ENCODE results near the gene FOSL1.
A peak's percentile ranks its signal among the peaks of the same experiment; 100 is the strongest.
"Not testable (repeated sequence)": the region's sequence is repeated elsewhere in the genome, so short reads cannot be mapped to it uniquely, and the experiment has no call there.

Gene FOSL1

DNA sequence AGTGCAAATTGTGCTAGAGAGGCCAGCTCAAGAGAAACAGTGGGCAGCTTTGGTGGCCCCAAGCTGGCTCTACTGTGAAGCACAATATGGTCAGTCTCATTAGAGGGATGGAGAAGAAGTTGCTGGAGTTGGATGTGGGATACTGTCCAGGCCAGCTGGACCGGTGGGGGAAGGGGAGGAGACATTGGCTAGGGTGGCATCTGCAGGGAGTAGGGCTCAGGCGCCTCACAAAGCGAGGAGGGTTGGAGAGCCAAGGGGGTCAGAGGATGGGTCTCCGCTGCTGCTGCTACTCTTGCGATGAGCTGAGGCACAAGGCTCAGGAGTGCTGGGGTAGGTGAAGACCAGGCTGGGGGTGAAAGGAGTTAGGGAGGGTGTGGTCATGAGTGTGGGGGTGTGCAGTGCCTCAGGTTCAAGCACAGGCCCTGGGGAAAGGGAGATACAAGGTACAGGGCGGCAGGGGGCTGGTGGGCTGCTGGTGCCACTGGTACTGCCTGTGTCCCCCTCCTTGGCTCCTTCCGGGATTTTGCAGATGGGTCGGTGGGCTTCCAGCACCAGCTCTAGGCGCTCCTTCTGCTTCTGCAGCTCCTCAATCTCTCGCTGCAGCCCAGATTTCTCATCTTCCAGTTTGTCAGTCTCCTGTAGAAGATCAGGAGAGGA is 7.4 kb downstream of the FOSL1 start:
- Histone ChIP-seq H3K27me3 (ENCODE audit: insufficient read depth, low read length, poor library complexity) (no peaks in the 10 kb centered on the region), H4K5ac (ENCODE audit: low read length) (no peak overlapping the region), H3K4ac (ENCODE audit: low read depth, low read length) (no peak overlapping the region), H3K18ac (ENCODE audit: low read length) (no peak overlapping the region), H3K36me3 (ENCODE audit: control insufficient read depth, insufficient read depth, low read length) (no peaks in the 10 kb centered on the region), H3K56ac (ENCODE audit: low read length) (peak overlapping the region; percentile 31), H3K4me3 (ENCODE audit: low read length) (no peak overlapping the region), H3K79me1 (ENCODE audit: low read length) (peaks cover under 1% of the 10 kb centered on the region), H3K9ac (ENCODE audit: low read length) (no peak overlapping the region), H3K4me2 (ENCODE audit: low read length) (no peak overlapping the region), H2BK15ac (replicated peaks; ENCODE audit: low read depth) (no peak overlapping the region), H3K79me2 (ENCODE audit: control insufficient read depth, insufficient read depth, low read length) (no peaks in the 10 kb centered on the region), H3K4me1 (ENCODE audit: control insufficient read depth, low read depth, low read length) (peaks cover 2% of the 10 kb centered on the region), H4K8ac (ENCODE audit: low read depth, low read length) (no peak overlapping the region), H2BK120ac (ENCODE audit: low read depth, low read length) (no peak overlapping the region), H2BK5ac (ENCODE audit: low read length) (no peak overlapping the region), H3K23ac (ENCODE audit: low read length) (no peak overlapping the region), H3K27ac (ENCODE audit: low read depth, low read length) (no peak overlapping the region), H2AK5ac (ENCODE audit: low read length) (no peak overlapping the region)
- no peak for DNase-seq
- WGBS (ENCODE audit: extremely low coverage, insufficient coverage, low lambda C conversion rate), result no CpG with 5 or more reads among the region's 10 CpGs

DNA sequence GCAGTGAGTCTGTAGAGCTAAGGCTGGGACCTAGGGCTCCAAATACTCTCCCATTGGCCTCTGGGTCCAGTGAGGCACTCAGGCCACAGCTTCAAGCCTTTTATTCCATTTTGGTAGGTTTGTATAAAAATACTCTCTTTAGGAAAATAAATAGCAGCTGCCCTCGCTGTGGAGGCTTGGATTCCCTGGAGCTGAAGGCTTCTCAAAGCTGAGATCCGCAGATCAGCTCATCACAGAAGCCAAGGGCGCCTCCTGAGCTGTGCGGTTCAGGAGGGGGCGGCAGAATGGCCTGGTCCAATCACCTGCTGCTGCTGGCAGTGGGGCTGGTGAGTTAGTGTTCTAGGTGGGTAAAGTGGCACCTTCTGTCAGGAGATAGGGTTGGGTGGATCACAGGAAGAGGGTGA is 8.0 kb downstream of the FOSL1 start:
- peak overlapping the region; percentile 75 for H3K9ac ChIP-seq (ENCODE audit: low read length)
- DNase-seq, result not testable (repeated sequence)

DNA sequence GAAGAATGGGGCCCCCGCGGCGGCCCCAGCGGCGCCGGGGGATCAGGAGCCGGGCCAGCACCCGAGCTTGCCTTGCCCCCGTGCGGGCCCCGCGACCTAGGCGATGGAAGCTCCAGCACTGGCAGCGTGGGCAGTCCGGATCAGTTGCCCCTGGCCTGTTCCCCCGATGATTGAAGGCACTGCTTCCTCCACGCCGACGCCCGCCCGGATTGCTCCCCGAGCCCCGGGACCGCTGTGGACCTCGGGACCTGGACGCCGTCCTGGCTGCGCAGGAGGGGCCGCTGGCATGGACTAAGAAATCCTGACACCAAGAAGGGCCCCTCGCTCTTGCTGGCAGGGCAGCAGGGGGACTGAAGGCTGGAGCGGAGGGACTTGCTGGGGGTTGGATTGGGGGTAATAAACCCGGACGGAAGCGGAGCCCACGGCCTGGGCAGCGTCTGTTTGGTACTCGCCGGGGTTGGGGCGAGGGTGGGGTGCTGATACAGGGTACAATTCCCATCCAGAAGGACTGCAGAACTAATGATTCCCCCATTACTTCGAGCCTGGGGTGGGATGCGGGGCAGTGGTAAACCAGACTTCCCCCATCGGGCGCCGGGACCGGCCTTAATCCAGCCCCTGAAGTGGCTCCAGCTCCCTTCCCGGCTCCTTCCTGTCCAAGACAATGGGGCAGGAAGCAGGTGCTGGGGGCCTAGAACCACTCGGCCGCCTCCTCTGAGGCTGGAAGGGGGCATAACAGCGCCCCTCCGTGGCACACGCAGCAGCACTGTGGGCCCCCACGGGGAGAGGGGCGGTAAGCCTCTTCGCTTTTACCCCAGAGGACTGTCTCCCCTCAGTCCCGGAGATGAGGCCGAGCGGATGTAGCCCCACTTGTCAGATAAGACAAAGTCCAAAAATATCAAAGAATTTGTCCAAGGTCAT is 8.7 kb downstream of the FOSL1 start:
- Histone ChIP-seq H3K79me2 (ENCODE audit: control insufficient read depth, insufficient read depth, low read length) (peaks cover 3% of the 10 kb centered on the region), H3K56ac (ENCODE audit: low read length) (peak overlapping the region; percentile 98), H3K4me2 (ENCODE audit: low read length) (peak overlapping the region; percentile 54), H3K9ac (ENCODE audit: low read length) (peak overlapping the region; percentile 75), H3K27me3 (ENCODE audit: insufficient read depth, low read length, poor library complexity) (no peaks in the 10 kb centered on the region), H3K4me3 (ENCODE audit: low read length) (peak overlapping the region; percentile 44), H4K8ac (ENCODE audit: low read depth, low read length) (no peak overlapping the region), H2AK5ac (ENCODE audit: low read length) (no peak overlapping the region), H2BK120ac (ENCODE audit: low read depth, low read length) (no peak overlapping the region), H3K4me1 (ENCODE audit: control insufficient read depth, low read depth, low read length) (peaks cover 6% of the 10 kb centered on the region), H3K4ac (ENCODE audit: low read depth, low read length) (peak overlapping the region; percentile 38), H4K5ac (ENCODE audit: low read length) (no peak overlapping the region), H2BK15ac (replicated peaks; ENCODE audit: low read depth) (no peak overlapping the region), H3K18ac (ENCODE audit: low read length) (peak overlapping the region; percentile 82), H3K79me1 (ENCODE audit: low read length) (peaks cover 8% of the 10 kb centered on the region), H3K27ac (ENCODE audit: low read depth, low read length) (no peak overlapping the region), H2BK5ac (ENCODE audit: low read length) (no peak overlapping the region), H3K36me3 (ENCODE audit: control insufficient read depth, insufficient read depth, low read length) (no peaks in the 10 kb centered on the region), H3K23ac (ENCODE audit: low read length) (peak overlapping the region; percentile 45)
- peak; percentile 73 for DNase-seq
- WGBS (ENCODE audit: extremely low coverage, insufficient coverage, low lambda C conversion rate), result no CpG with 5 or more reads among the region's 57 CpGs

More for the DNA sequence above, 8.0 kb downstream of the FOSL1 start:
- H2AK5ac ChIP-seq (ENCODE audit: low read length); H2BK120ac ChIP-seq (ENCODE audit: low read depth, low read length); H3K79me1 ChIP-seq (ENCODE audit: low read length); H4K8ac ChIP-seq (ENCODE audit: low read depth, low read length); H3K4ac ChIP-seq (ENCODE audit: low read depth, low read length); H3K36me3 ChIP-seq (ENCODE audit: control insufficient read depth, insufficient read depth, low read length); H3K79me2 ChIP-seq (ENCODE audit: control insufficient read depth, insufficient read depth, low read length); H4K5ac ChIP-seq (ENCODE audit: low read length); H2BK15ac ChIP-seq (replicated peaks; ENCODE audit: low read depth); H2BK5ac ChIP-seq (ENCODE audit: low read length); H3K23ac ChIP-seq (ENCODE audit: low read length); H3K4me1 ChIP-seq (ENCODE audit: control insufficient read depth, low read depth, low read length); H3K4me3 ChIP-seq (ENCODE audit: low read length); H3K27ac ChIP-seq (ENCODE audit: low read depth, low read length); H3K18ac ChIP-seq (ENCODE audit: low read length); H3K27me3 ChIP-seq (ENCODE audit: insufficient read depth, low read length, poor library complexity): not testable (repeated sequence)
- WGBS (ENCODE audit: extremely low coverage, insufficient coverage, low lambda C conversion rate), result no CpG with 5 or more reads among the region's 5 CpGs
- H3K56ac ChIP-seq (ENCODE audit: low read length), result peak overlapping the region; percentile 98
- peak overlapping the region; percentile 54 for H3K4me2 ChIP-seq (ENCODE audit: low read length)

DNA sequence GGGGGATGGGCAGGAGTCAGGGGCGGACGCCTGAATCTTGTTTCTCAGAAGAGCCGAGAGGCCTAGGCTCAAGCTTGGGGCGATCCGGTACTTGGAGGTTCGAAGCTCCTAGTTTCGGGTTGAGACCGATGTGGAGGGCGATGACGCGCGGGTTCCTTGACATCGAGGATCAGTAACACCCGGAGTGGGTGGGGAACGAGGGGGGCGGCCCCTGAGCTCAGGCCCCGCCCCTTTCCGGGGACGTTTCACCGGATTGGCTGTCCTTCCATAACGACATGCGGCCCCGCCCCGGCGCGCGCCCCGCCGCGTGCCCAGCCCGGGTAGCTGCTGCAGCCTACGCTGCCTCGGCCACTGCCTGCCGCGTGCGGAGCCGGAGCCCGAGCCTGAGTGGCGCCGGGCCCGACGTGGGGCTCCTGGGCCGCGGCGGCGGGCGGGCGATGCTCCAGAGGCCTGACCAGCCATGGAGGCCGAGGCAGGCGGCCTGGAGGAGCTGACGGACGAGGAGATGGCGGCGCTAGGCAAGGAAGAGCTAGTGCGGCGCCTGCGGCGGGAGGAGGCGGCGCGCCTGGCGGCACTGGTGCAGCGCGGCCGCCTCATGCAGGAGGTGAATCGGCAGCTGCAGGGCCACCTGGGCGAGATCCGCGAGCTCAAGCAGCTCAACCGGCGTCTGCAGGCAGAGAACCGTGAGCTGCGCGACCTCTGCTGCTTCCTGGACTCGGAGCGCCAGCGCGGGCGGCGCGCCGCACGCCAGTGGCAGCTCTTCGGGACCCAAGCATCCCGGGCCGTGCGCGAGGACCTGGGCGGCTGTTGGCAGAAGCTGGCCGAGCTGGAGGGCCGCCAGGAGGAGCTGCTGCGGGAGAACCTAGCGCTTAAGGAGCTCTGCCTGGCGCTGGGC is 9.6 kb downstream of the FOSL1 start, which contains the start of gene CCDC85B:
TSS of gene CCDC85B (plus strand) at position 350 of the 895 bp plus-strand sequence. CDS start at position 461, 111 bp downstream.
- H2BK15ac ChIP-seq (replicated peaks; ENCODE audit: low read depth), result no peak within 1 kb of the TSS
- no CpG with 5 or more reads among the region's 94 CpGs for WGBS (ENCODE audit: extremely low coverage, insufficient coverage, low lambda C conversion rate)
- H3K56ac ChIP-seq (ENCODE audit: low read length), result peak within 1 kb of the TSS; percentile 98
- no peak within 1 kb of the TSS for H2BK120ac ChIP-seq (ENCODE audit: low read depth, low read length)
- H2AK5ac ChIP-seq (ENCODE audit: low read length), result no peak within 1 kb of the TSS
- H3K27ac ChIP-seq (ENCODE audit: low read depth, low read length), result peak within 1 kb of the TSS; percentile 60
- H3K79me1 ChIP-seq (ENCODE audit: low read length), result peaks cover 8% of the 10 kb centered on the region
- peak within 1 kb of the TSS; percentile 44 for H3K4me3 ChIP-seq (ENCODE audit: low read length)
- H3K27me3 ChIP-seq (ENCODE audit: insufficient read depth, low read length, poor library complexity), result no peaks in the 10 kb centered on the region
- peak; percentile 96 for DNase-seq
- H3K79me2 ChIP-seq (ENCODE audit: control insufficient read depth, insufficient read depth, low read length), result peaks cover 3% of the 10 kb centered on the region
- H3K4ac ChIP-seq (ENCODE audit: low read depth, low read length), result peak within 1 kb of the TSS; percentile 38
- peak within 1 kb of the TSS; percentile 58 for H3K4me2 ChIP-seq (ENCODE audit: low read length)
- peaks cover 6% of the 10 kb centered on the region for H3K4me1 ChIP-seq (ENCODE audit: control insufficient read depth, low read depth, low read length)
- H3K18ac ChIP-seq (ENCODE audit: low read length), result peak within 1 kb of the TSS; percentile 82
- H2BK5ac ChIP-seq (ENCODE audit: low read length), result no peak within 1 kb of the TSS
- H4K5ac ChIP-seq (ENCODE audit: low read length), result no peak within 1 kb of the TSS
- peaks cover 2% of the 10 kb centered on the region for H3K36me3 ChIP-seq (ENCODE audit: control insufficient read depth, insufficient read depth, low read length)
- H4K8ac ChIP-seq (ENCODE audit: low read depth, low read length), result no peak within 1 kb of the TSS
- peak within 1 kb of the TSS; percentile 75 for H3K9ac ChIP-seq (ENCODE audit: low read length)
- H3K23ac ChIP-seq (ENCODE audit: low read length), result peak within 1 kb of the TSS; percentile 80

DNA sequence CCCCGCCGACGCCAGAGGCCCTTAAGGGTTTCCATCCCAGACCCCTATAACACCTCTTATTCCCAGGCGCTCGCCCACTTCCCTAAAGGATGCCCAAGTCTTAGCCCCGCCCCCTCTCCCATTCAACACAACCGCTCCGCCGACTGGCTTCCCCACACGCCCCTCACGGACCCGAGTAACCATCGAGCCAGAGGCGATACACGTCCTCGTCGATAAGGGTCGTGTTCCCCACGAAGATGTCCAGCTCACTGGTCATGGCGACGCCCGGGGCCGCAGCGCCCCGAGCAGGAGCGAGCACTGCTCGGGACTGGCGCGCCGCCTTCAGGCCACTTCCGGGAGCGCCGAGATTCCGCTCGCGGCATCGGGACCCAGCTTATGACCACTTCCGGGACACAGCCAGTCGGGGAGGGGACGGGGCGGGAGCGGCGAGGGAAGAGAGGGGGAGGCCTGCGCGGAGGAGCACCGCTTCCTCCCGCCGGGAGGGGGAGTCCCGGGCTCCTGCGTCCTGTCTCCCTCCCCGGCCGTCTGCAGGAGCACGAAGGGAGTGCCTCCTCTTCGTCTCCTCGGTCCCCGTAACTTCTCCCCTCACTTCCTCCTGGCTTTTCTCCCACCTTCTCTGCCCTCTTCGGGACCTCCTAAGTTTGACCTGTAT is 11.9 kb downstream of the FOSL1 start, which contains the start of gene FIBP:
TSS of gene FIBP (minus strand) at position 309 of the 652 bp plus-strand sequence. CDS start at position 256, 53 bp downstream.
- Histone ChIP-seq H2AK5ac (ENCODE audit: low read length) (peak within 1 kb of the TSS; percentile 74), H3K4me3 (ENCODE audit: low read length) (peak within 1 kb of the TSS; percentile 84), H3K79me2 (ENCODE audit: control insufficient read depth, insufficient read depth, low read length) (peaks cover 3% of the 10 kb centered on the region), H3K23ac (ENCODE audit: low read length) (peak within 1 kb of the TSS; percentile 94), H3K4me2 (ENCODE audit: low read length) (peak within 1 kb of the TSS; percentile 96), H3K56ac (ENCODE audit: low read length) (peak within 1 kb of the TSS; percentile 97), H3K4ac (ENCODE audit: low read depth, low read length) (no peak within 1 kb of the TSS), H4K8ac (ENCODE audit: low read depth, low read length) (no peak within 1 kb of the TSS), H3K36me3 (ENCODE audit: control insufficient read depth, insufficient read depth, low read length) (peaks cover 12% of the 10 kb centered on the region), H3K79me1 (ENCODE audit: low read length) (peaks cover 9% of the 10 kb centered on the region), H3K9ac (ENCODE audit: low read length) (peak within 1 kb of the TSS; percentile 96), H2BK5ac (ENCODE audit: low read length) (no peak within 1 kb of the TSS), H2BK120ac (ENCODE audit: low read depth, low read length) (no peak within 1 kb of the TSS), H3K4me1 (ENCODE audit: control insufficient read depth, low read depth, low read length) (peaks cover 6% of the 10 kb centered on the region), H2BK15ac (replicated peaks; ENCODE audit: low read depth) (no peak within 1 kb of the TSS), H4K5ac (ENCODE audit: low read length) (no peak within 1 kb of the TSS), H3K27ac (ENCODE audit: low read depth, low read length) (peak within 1 kb of the TSS; percentile 59), H3K18ac (ENCODE audit: low read length) (peak within 1 kb of the TSS; percentile 29), H3K27me3 (ENCODE audit: insufficient read depth, low read length, poor library complexity) (no peaks in the 10 kb centered on the region)
- DNase-seq, result peak; percentile 98
- WGBS (ENCODE audit: extremely low coverage, insufficient coverage, low lambda C conversion rate), result no CpG with 5 or more reads among the region's 57 CpGs

All from mesendoderm (in vitro differentiated cells).